Measurements from ENCODE around the gene TUBB1. TPM values are rescaled to one million over a fixed set of nuclear protein-coding genes. Genes with fewer than 3 reads are reported as not detected.

Gene TUBB1
- polyA plus RNA-seq, 4 donors: 1.5 to 3.4 (median 1.9) TPM

DNA sequence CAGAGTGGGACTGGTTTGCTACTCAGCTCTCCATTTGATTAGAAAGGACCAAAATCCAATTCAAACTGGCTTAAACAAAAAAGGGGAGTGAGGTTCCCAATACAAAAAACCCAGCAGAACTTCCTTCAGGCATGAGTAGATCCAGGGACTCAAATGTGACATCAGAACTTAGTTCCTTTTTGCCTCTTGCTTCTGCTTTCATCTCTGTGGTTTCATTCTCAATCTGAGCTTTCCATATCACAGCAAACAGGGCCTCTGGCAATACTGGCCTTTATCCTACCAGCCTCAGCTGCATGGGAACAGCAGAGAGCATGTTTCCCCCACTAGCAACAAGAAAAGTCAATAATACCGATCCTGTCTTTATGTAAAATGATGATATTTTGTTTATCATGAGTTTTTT is 52.0 kb downstream of the TUBB1 start:
- no peak for DNase-seq (ENCODE audit: low read depth in 4 of 4, low spot score in 3 of 4)

DNA sequence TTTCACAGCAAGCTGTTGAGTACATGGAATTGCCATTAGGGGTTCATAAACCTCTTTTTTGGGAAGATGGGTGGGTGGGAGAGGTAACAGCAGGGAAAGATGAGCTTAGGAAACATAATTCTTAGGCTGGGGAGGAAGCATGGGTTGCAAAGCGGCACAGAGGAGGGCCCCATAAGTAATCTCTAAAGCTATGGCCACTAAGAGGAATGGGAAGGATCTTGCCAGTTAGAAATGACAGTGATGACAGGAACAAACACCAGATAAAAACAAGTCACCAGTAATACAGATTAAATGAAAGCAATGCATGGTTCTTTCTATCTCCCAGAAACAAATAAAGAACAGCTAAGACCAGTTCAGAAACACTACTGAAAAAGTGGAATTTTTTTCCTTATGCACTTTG is 54.4 kb downstream of the TUBB1 start:
- no peak for DNase-seq (ENCODE audit: low read depth in 4 of 4, low spot score in 3 of 4)

DNA sequence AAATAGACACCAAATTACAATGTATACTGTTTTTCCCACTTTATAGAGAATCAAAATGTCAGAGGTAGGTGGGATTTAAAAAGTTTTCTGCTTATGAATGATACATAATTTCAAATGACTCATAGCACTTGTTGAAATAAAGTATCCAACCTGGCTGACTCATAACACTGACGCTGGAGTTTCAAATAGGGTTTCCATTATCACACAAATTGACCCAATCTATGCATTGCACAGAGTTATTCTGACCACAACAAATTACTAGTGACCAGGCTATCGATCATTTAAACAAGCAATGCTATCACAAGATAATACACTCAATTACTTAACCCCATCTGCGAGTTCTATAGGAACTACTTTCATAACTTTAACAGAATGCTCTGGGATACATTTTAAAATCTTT is 55.2 kb downstream of the TUBB1 start:
- no peak for DNase-seq (ENCODE audit: low read depth in 4 of 4, low spot score in 3 of 4)

DNA sequence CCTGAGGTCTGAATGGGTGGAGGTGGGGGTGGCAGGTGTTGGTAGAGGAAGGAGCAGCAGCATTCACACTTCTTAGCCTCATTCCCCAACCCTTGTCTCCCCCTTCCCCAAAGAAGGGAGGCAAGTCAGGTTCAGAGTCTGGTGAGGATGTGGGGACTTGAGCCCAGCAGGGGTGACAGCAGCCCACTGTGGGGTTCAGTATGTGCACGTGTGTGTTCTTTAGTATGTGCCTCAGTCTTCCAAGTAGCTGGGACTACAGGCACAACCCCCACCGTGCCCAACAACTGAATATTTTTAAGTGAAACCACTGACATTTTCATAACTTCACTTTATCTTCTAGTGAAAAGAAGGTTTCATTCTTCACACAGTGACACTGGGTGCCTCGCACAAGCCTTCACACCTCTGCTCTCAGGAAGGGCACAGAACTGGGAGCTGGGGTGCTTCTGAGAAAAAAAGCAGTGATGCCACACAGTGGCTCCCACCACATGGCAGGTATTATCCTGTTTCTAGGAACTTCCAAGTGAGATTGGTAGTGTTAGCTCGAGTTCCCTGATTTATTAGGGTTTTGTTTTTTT is 56.8 kb downstream of the TUBB1 start:
- no peak for DNase-seq (ENCODE audit: low read depth in 4 of 4, low spot score in 3 of 4)

Other genes with a start within 250 kb of the TUBB1 start
- 1 to 10 TPM in 1 of 4 donors, under 1 TPM in 3; 0.67 to 1.8 (median 0.80) TPM for gene GNAS-AS1, start 168.5 kb upstream of the TUBB1 start, polyA plus RNA-seq (ENCODE audit: insufficient read length in 4 of 4)
- gene GNAS, start 166.7 kb upstream of the TUBB1 start, polyA plus RNA-seq (ENCODE audit: insufficient read length in 4 of 4): 1,000 to 10,000 TPM; 1,915 to 2,381 (median 2,089) TPM
- gene NELFCD, start 38.2 kb upstream of the TUBB1 start, polyA plus RNA-seq (ENCODE audit: insufficient read length in 4 of 4): 100 to 1,000 TPM in 3 of 4 donors, 10 to 100 TPM in 1; 71.6 to 150 (median 125) TPM
- 10 to 100 TPM; 75.6 to 88.3 (median 82.5) TPM for gene CTSZ, start 12.2 kb upstream of the TUBB1 start, polyA plus RNA-seq (ENCODE audit: insufficient read length in 4 of 4)
- 100 to 1,000 TPM; 154 to 225 (median 192) TPM for gene ATP5F1E, start 12.9 kb downstream of the TUBB1 start, polyA plus RNA-seq (ENCODE audit: insufficient read length in 4 of 4)
- 10 to 100 TPM; 43.3 to 90.2 (median 72.9) TPM for gene PRELID3B, start 23.4 kb downstream of the TUBB1 start, polyA plus RNA-seq (ENCODE audit: insufficient read length in 4 of 4)
- gene ZNF831, start 144.4 kb downstream of the TUBB1 start, polyA plus RNA-seq (ENCODE audit: insufficient read length in 4 of 4): under 1 TPM; 0.06 to 0.11 (median 0.09) TPM